ENCODE measurements around the gene BCAR3.
"Not testable (repeated sequence)": the region's sequence is repeated elsewhere in the genome, so short reads cannot be mapped to it uniquely, and the experiment has no call there.

The BCAR3 gene

GRCh38 chr1:93593854-93594602, 87.6 kb downstream of the BCAR3 start:
- no peak for DNase-seq

DNA sequence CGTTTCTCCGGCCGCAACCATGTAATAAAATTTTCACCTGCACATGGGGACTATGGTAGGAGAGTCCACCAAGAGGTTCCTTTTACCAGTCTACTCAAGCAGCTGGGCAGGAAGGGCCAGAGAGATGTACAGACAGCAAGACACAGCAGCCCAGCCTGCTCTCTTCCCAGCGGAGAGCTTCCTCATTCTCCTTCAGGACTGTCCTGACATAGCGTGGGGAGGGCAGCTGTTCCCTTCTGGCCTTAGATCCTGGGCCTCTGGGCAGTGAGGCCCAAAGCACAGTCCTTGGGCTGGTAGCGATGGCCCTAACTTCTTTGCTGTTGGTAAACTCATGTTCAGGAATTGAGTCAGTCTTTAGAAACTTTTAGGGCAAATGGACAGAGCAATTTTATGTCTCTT, 89.1 kb downstream of the BCAR3 start:
- DNase-seq = no peak

DNA sequence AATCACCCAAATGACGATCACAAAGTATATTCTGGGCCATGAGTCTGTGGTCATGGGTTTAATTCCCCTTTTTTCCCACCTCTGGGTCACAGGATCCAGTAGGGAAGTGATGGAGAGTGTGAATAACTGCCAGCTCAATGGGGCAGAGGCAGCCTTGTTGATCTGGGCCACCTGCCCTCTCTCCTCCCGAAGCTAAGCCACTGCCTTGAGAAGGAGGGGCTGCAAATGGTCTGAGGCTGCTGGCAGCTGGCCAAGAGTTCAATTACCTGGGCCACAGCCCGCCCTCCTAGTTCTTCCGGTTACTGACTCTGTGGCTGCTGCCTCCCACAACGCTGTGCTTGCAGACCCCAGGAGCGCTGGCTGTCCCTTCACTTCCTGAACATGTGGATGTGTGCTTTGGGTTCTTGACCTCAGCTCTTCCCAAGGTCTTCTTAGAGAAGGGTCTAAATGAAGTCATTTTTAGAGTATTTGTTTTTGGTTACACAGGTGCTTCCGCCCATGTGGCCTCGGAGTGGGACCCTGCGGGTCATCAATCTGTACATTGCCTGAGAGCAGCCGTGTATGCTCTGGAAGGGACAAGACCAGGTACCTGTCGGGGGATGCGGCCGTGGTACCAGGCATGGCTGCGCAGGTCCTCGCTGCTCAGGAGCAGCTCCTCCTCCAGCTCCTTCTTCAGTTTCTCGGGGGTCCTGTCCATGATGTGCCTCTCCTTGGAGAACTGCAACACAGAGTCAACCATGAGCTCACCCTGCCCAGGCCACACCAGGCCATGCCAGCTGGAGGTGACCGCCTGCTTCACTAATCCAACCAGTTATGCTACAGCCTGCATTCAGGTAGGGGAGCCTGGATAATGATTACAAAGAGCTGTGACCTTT, 89.7 kb downstream of the BCAR3 start:
- no peak for DNase-seq

DNA sequence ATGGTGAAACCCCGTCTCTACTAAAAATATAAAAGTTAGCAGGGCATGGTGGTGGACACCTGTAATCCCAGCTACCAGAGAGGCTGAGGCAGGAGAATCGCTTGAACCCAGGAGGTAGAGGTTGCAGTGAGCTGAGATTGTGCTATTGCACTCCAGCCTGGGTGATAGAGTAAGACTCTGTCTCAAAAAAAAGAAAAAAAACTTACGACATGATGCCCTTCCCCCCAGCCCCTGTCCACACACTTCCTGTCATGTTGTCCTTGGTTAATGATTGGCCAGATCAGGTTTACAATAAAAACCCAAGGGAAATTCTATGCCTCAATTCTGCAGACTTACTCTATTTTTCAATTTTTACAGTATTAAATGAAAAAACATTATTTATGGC, 90.4 kb downstream of the BCAR3 start:
- not testable (repeated sequence) for DNase-seq

DNA sequence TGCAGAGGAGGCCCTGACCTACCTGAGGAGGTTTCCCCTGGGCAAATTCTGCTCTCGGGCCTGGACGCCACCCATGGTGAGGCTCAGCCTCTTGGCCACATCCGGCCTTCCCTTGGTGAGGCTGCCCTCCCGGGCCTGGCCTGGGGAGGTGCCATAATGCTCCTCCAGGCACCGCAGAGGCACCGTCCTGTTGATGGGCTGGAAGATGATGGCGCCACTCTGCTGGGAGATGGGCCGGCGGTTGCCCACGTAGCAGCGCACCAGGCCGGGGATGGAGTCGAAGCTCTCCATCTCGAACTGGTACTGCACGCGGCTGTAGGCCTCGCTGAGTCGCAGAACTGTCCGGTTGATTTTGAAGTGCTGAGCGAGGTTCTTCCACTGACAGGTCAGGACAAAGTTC, 92.7 kb downstream of the BCAR3 start:
- DNase-seq = no peak

- DNase-seq = no peak
Observed at GRCh38 chr1:93588206-93588605, 93.4 kb downstream of the BCAR3 start.

DNA sequence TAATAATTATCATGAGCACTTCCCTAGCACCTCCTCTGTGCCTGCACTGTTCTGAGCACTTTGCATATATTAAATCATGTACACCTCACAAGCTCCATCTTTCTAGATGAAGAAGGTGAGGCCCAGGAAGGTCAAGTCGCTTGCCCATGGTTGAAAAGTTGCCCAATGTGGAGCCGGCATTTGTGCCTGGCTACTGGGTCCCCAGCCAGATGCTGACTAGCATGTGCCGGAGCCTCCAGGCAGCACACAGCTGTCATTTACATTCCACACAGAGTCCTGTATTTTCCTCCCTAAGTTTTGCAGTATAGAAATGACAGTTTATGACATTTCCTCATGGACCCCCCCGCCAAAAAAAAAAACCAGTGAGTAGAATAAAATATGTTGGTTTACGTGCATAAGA, 94.3 kb downstream of the BCAR3 start:
- DNase-seq = no peak

- no peak for DNase-seq
Observed at GRCh38 chr1:93585059-93585966, 96.3 kb downstream of the BCAR3 start.

- no peak for DNase-seq
Observed at GRCh38 chr1:93584261-93585003, 97.2 kb downstream of the BCAR3 start.

DNA sequence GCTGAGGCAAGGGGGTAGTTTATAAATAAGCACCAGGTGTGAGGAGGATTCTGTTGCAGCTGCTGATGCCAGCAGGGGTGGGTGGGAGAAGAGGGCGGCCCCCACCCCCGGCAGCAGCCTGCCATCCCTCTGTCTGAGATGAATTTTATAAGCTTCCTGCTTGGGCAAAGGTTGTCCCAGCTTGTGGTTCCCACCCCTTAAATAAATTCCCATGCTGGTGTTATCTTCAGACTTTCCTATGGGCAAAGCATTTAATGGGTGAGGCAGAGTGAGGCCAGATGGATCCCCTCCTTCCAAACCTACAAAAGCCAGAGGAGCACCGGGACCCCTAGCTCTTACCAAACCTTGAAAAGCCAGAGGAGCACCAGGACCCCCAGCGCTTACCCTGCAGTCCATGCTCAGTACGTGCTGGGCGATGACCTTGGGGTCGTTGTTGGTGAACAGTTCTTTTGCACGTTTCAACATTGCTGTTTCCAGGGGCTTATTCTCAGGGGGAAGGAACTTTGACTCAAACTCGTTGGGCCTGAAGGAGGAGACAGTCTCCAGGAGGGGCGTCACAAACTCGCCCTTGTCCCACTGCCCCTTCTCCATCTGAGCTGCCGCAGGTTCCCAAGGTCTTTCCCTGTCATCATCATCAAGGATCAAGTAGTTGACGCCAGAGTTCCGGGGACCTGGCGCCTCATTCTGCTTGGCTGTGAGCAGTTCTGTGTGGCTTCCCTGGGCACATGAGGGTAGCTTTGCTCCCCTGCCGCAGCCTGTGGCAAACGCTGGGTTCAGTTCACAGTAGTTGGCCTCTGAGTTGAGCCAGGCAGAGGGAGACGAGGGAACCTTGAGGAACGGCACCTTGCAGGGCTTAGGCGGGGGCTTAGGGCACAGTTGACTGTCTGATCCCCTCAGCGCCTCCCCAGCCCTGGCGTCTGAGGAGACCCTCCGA, 99.5 kb downstream of the BCAR3 start:
- no peak for DNase-seq

GRCh38 chr1:93579891-93580290, 101.7 kb downstream of the BCAR3 start:
- DNase-seq = no peak

DNA sequence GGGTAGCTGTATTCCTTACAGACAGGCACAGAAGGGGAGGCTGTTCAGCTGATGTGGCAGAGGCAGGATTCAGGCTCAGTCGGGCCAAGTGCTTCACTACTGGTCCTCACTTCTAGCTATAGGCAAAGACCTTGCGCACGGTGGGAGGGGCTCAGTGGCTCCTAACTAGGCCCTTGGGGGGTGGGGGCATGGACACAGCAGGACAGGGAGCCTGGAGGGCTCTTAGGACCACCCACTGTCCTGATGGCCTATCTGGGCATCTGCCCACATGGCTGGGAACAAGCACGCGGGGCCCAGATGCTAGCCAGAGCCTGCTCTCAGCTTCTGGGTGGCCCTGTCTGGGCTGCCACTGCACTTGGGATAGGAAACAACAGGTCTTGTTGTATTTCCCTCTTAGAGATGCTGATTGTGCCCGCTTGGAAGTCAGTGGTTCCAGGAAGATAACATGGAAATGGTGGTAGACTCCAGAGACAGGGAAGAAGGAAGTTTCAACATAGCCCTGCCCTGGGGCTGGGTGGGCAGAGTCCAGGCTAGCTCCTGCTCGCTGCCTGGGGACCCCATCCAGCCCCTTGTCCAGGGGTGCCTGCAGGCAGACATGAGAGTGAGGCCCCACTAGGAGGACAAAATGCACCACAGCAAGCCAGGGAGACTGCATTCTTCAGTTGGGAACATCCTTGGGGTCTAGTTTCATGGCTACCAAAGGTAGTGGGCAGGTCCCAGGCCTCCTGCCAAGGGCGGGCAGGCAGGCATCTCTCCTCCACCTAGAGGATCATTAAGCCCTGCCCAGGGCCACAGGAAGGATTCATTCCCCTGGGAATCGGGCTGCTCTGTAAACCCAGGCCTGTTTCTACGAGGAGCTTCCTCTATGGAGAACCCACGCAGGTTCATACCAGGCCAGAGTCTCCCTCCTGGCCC, 102.5 kb downstream of the BCAR3 start:
- DNase-seq = no peak

DNA sequence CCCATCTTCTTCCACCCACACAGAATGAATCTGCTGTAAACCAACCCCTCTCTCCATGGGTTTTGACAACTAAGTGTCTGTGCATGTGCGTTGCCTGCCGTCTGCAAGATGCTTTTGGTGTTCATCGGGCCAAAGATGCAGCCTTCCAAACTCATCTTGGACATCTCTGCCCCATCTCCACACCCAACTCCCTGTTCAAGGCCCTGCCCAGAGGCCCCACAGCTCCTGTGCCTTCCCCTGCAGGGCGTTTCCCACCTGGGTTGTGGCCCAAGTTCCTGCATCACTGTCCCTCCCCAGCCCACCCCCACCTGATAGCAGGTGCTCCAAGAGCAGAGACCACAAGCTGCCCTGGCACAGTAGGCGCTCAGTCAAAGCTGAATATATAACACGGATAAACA, 103.2 kb downstream of the BCAR3 start:
- no peak for DNase-seq

DNA sequence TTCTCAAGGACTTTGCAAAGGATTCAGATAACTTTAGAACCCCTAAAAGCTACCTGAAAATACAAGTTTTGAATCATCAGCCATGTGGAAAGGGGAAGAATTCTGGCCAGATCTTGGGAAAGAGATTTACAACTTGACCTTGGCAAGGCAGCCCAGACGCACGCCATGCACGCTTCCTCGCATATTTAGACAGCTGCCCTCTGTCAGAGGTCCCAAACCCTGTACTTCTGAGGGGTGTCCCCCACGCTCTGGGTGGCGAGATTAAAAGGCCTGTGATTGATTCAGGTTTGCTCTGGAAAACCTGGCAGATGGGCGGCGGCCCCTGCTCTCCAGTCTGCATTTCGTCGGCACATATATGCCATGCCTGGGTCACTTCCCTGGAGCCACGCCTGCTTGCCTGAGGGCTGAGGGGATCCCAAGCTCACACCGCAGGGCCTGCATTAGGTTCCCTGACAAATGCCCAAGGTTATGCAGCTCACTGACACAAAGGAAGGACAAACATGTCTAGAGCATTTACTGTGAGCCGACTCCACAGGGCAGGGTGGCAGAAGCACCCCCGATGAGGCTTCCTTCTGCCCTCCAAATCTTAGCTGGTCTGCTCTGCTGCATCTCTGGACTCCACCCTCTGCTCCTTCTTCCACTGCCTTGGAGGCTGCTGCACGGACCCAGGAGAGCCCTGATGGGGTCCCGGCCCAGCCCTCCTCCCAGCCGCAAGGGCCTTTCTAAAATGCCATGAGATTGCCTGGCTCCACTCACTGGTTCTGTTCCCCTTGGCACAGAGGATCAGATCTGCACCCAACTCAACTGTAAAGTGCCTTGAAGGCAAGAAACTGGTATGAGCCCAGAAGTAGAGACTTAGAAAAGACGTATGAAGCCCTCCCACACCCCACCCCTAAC, 103.9 kb downstream of the BCAR3 start:
- no peak for DNase-seq

GRCh38 chr1:93576746-93577145, 104.9 kb downstream of the BCAR3 start:
- no peak for DNase-seq

DNA sequence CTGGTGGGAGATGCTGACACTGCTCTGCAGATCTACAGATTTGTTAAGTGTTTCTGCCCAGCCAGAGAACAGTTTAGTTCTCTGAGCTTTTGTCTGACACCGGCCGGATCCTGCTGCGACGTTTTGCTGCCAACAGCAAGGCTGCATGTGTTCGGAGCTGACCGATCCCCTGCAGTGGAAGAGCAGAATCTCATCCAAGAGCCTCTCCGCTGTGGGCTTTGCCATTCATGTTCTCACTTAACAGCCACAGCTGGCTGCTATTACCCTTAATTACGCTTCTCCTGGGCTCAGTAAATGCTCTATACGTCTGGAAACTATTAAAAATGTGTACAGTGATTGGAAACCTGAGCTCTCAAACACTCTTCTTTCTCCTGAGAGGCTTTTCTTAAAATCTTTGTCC, 105.3 kb downstream of the BCAR3 start:
- DNase-seq = no peak

- no peak for DNase-seq
Observed at GRCh38 chr1:93575621-93576284, 105.9 kb downstream of the BCAR3 start.

DNA sequence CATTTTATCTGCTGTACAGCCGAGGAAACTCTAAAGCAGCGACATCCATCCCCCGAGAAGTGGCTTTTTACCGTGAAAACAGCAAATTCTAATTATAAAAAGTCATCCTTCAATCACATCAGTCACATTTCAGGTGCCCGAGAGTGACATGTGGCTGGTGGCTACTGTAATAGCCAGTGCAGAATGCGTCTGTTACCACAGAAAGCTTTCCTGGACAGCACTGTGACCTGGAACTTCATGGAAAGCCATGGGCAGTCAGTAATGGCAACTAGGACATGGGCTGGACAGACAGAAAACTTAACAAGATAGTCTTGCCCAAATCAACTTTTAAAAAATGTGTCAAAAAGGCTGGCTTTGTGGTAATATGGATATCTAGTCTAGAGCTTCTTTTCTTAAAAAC, 106.6 kb downstream of the BCAR3 start:
- DNase-seq = no peak

- no peak for DNase-seq
Observed at GRCh38 chr1:93574511-93574910, 107.1 kb downstream of the BCAR3 start.

Measured in stimulated activated CD4-positive, alpha-beta T cell treated with anti-CD3 and anti-CD28 coated beads, Interleukin-4, amount 100 ng/mL, for 1 hour (primary cell).